H1 (cell line): Measurements from ENCODE around the gene PRKAR2A.

Experiments used
- CREB1 ChIP-seq: IDR thresholded peaks from 2 replicates; pipeline ENCODE4 v1.6.1; 2012; ENCODE audit warnings: inconsistent platforms
- CTCF ChIP-seq, 3 experiments: IDR thresholded peaks; 1 replicate in 2 of 3; 2 replicates in 1 of 3; pipeline versions ENCODE4 v1.5.1 to v1.6.1; 2011; ENCODE audit warnings: low read length in 3 of 3, mild to moderate bottlenecking in 3 of 3, inconsistent platforms in 2 of 3, low read depth in 1 of 3, moderate library complexity in 1 of 3; ENCODE audit not compliant: insufficient read depth in 1 of 3; ENCODE audit errors: control extremely low read depth in 1 of 3
- POLR2AphosphoS5 ChIP-seq: IDR thresholded peaks from 2 replicates; pipeline ENCODE4 v1.6.1; 2011; ENCODE audit warnings: low read depth, low read length

GRCh38 chr3:48797626-48798025 lies 50.0 kb downstream of the PRKAR2A start:
- TF ChIP-seq CTCF (IDR thresholded peaks at IDR 0.05; ENCODE audit: control extremely low read depth in 1 of 3, insufficient read depth in 1 of 3, low read depth in 1 of 3, low read length in 3 of 3) (no peak), POLR2AphosphoS5 (no peak), CREB1 (no peak)
